ENCODE data around the gene AACS. TPM values are rescaled to one million over a fixed set of nuclear protein-coding genes. Genes with fewer than 3 reads are reported as not detected.

The AACS gene
- total and polyA plus RNA-seq, 2 of the 13 experiments (the other 11 are each of a cell fraction or from before 2014, with no cell fraction given): 23.3 to 28.8 TPM

DNA sequence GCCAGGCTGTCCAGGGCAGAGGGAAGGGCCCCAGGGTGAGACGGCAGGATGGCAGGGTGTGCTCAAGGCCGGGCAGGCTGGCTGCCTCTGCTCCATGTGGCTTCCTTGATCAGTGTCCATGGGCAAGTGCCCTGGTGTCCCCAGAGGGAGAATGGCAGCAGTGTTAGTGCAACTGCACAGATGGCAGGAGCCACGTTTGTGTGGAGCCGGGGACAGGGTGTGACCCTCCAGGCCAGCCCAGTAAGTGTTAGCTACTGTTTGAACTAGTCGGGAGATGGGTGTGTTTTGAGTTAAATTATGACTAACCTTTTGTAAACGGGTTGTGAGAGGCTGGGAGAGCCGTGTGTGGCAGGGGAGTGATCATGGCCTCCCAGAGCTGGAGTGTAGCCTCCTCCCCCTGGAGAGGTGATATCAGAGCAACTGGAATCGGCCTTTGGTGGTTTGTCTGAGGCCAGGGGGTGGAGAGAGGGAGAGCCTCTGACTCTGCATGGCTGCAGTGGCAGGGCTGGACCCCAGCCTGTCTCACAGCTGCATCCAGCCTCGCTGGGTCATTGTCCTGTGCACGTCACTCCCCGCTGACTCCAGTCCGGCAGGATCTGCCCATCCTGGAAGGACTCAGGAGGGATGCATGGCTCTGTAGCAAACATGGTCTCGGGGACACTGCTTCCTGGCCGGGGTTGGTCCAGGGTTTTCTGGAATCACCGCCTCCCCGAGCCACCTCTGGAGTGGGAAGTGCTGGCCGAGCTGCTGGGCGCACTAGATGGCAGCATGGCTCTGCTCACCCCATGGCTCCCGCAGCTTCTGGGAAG is 27.8 kb downstream of the AACS start (continued):
- TF ChIP-seq, protein P1, sequence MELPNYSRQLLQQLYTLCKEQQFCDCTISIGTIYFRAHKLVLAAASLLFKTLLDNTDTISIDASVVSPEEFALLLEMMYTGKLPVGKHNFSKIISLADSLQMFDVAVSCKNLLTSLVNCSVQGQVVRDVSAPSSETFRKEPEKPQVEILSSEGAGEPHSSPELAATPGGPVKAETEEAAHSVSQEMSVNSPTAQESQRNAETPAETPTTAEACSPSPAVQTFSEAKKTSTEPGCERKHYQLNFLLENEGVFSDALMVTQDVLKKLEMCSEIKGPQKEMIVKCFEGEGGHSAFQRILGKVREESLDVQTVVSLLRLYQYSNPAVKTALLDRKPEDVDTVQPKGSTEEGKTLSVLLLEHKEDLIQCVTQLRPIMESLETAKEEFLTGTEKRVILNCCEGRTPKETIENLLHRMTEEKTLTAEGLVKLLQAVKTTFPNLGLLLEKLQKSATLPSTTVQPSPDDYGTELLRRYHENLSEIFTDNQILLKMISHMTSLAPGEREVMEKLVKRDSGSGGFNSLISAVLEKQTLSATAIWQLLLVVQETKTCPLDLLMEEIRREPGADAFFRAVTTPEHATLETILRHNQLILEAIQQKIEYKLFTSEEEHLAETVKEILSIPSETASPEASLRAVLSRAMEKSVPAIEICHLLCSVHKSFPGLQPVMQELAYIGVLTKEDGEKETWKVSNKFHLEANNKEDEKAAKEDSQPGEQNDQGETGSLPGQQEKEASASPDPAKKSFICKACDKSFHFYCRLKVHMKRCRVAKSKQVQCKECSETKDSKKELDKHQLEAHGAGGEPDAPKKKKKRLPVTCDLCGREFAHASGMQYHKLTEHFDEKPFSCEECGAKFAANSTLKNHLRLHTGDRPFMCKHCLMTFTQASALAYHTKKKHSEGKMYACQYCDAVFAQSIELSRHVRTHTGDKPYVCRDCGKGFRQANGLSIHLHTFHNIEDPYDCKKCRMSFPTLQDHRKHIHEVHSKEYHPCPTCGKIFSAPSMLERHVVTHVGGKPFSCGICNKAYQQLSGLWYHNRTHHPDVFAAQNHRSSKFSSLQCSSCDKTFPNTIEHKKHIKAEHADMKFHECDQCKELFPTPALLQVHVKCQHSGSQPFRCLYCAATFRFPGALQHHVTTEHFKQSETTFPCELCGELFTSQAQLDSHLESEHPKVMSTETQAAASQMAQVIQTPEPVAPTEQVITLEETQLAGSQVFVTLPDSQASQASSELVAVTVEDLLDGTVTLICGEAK (IDR thresholded peaks at IDR 0.05): no peak
- TF ChIP-seq, protein P1 (CRISPR knock-in tag; IDR thresholded peaks at IDR 0.05): no peak
- TF ChIP-seq, protein P2, sequence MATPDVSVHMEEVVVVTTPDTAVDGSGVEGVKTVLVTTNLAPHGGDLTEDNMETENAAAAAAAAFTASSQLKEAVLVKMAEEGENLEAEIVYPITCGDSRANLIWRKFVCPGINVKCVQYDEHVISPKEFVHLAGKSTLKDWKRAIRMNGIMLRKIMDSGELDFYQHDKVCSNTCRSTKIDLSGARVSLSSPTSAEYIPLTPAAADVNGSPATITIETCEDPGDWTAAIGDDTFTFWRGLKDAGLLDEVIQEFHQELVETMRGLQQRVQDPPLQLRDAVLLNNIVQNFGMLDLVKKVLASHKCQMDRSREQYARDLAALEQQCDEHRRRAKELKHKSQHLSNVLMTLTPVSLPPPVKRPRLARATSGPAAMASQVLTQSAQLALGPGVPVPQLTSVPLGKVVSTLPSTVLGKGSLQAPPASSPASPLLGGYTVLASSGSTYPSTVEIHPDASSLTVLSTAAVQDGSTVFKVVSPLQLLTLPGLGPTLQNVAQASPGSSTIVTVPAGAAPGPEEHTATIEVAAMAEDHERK (CRISPR knock-in tag; IDR thresholded peaks at IDR 0.05; ENCODE audit: low read depth): no peak
- TF ChIP-seq EP300 (IDR thresholded peaks at IDR 0.05; ENCODE audit: low read depth in 2 of 2, low read length in 2 of 2) (no peak), EP300 (CRISPR knock-in tag; IDR thresholded peaks at IDR 0.05; ENCODE audit: borderline replicate concordance) (no peak), FIP1L1 (IDR thresholded peaks at IDR 0.05; ENCODE audit: borderline replicate concordance, insufficient read depth, low read depth, low read length) (no peak), FOXM1 (CRISPR knock-in tag; IDR thresholded peaks at IDR 0.05) (no peak), FUBP1 (CRISPR knock-in tag; IDR thresholded peaks at IDR 0.05; ENCODE audit: borderline replicate concordance) (no peak), PHF5A (CRISPR knock-in tag; IDR thresholded peaks at IDR 0.05; ENCODE audit: low read depth, unreplicated experiment) (no peak), DR1 (CRISPR knock-in tag; IDR thresholded peaks at IDR 0.05) (no peak), HIC2 (CRISPR knock-in tag; IDR thresholded peaks at IDR 0.05; ENCODE audit: low read depth) (peak; percentile 88; the same call in 1 of the 2 replicates)
- TF ChIP-seq, protein P3, sequence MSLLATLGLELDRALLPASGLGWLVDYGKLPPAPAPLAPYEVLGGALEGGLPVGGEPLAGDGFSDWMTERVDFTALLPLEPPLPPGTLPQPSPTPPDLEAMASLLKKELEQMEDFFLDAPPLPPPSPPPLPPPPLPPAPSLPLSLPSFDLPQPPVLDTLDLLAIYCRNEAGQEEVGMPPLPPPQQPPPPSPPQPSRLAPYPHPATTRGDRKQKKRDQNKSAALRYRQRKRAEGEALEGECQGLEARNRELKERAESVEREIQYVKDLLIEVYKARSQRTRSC (CRISPR knock-in tag; IDR thresholded peaks at IDR 0.05; ENCODE audit: low read depth): no peak
